A549 (cell line): ENCODE results near the gene PDZD2. TPM values are rescaled to one million over a fixed set of nuclear protein-coding genes. Genes with fewer than 3 reads are reported as not detected.

Experiments
- ATAC-seq, 2 experiments: fragments of 200-7000 bp in 1 of 2; fragments of >200 bp in 1 of 2; cut with Nextera tagmentation in 1 of 2; cut with Tn5 transposase in 1 of 2; 3 replicates each; pipeline versions ENCODE4 v1.8.0 to v1.9.1; 2018 to 2020; ENCODE audit warnings: mild to moderate bottlenecking in 1 of 2, moderate library complexity in 1 of 2
- CTCF ChIA-PET: fragments of 300-600 bp; sonication (Branson Sonifier 250); formaldehyde crosslinking; extraction: SDS; loops from one replicate; lab custom pipeline; 2021; ENCODE audit warnings: antibody characterized with exemption, inconsistent platforms; lab: Yijun Ruan, JAX
- POLR2A ChIA-PET: fragments of 350-600 bp; formaldehyde crosslinking; extraction: SDS; loops from one replicate; lab custom pipeline; 2021; ENCODE audit warnings: antibody characterized with exemption, inconsistent platforms; lab: Yijun Ruan, JAX
- DNase-seq, 2 experiments: peaks; one replicate each; pipeline versions ENCODE4 v3.0.0 to v3.0.0-alpha.2; 2011 to 2016; ENCODE audit warnings: low read depth in 1 of 2, low spot score in 1 of 2
- FAIRE-seq: peaks from 2 replicates; lab custom pipeline; 2011; peaks lifted over from hg19 to GRCh38; lab: Jason Lieb, UNC
- H3K27ac ChIP-seq, 2 experiments: fragments of >200 bp; sonication (Bioruptor Twin); formaldehyde crosslinking; 3 replicates each; pipeline ENCODE4 v1.5.1; 2016 to 2017
- H3K4me1 ChIP-seq: fragments of >200 bp; sonication (Bioruptor Twin); formaldehyde crosslinking; 3 replicates; pipeline ENCODE4 v1.6.1; 2016
- H3K4me2 ChIP-seq: fragments of >200 bp; sonication (Bioruptor Twin); formaldehyde crosslinking; 3 replicates; pipeline ENCODE4 v1.6.1; 2016
- H3K4me3 ChIP-seq: fragments of >200 bp; sonication (Bioruptor Twin); formaldehyde crosslinking; 3 replicates; pipeline ENCODE4 v1.5.1; 2016
- H3K9me3 ChIP-seq: fragments of >200 bp; sonication (Bioruptor Twin); formaldehyde crosslinking; 3 replicates; pipeline ENCODE4 v1.6.1; 2016
- CEBPB ChIP-seq, 2 experiments: fragments of >200 bp in 1 of 2; sonication (Bioruptor Twin) in 1 of 2; formaldehyde crosslinking in 1 of 2; IDR thresholded peaks; 2 replicates each; pipeline ENCODE4 v1.6.1; 2012 to 2016
- CHD4 ChIP-seq: fragments of 200-600 bp; sonication (generic); IDR thresholded peaks from 2 replicates; pipeline ENCODE4 v1.6.1; 2016; ENCODE audit warnings: antibody characterized with exemption, mild to moderate bottlenecking, borderline replicate concordance
- EHF ChIP-seq: fragments of 250-450 bp; sonication (Bioruptor Pico); IDR thresholded peaks from 2 replicates; pipeline ENCODE4 v1.5.0; 2020; ENCODE audit warnings: mild to moderate bottlenecking
- EHMT2 ChIP-seq: fragments of 200-600 bp; sonication (generic); IDR thresholded peaks from 2 replicates; pipeline ENCODE4 v1.6.1; 2016; ENCODE audit warnings: antibody characterized with exemption, low read depth, mild to moderate bottlenecking, moderate library complexity
- FOXS1 ChIP-seq: fragments of 250-450 bp; sonication (Bioruptor Pico); IDR thresholded peaks from 2 replicates; pipeline ENCODE4 v1.5.0; 2020; ENCODE audit warnings: mild to moderate bottlenecking, moderate library complexity
- HDAC2 ChIP-seq: fragments of 200-600 bp; sonication (generic); IDR thresholded peaks from 2 replicates; pipeline ENCODE4 v1.6.1; 2016
- HES2 ChIP-seq: fragments of >200 bp; sonication (Bioruptor Twin); formaldehyde crosslinking; IDR thresholded peaks from 2 replicates; pipeline ENCODE4 v1.6.1; 2016
- HOXA7 ChIP-seq: fragments of 250-450 bp; sonication (Bioruptor Pico); IDR thresholded peaks from 2 replicates; pipeline ENCODE4 v1.5.0; 2020; ENCODE audit warnings: mild to moderate bottlenecking, moderate library complexity
- JUN ChIP-seq, 2 experiments: fragments of >200 bp; sonication (Bioruptor Twin); formaldehyde crosslinking; IDR thresholded peaks; 2 replicates in 1 of 2; 3 replicates in 1 of 2; pipeline ENCODE4 v1.6.1; 2016 to 2017
- JUNB ChIP-seq: fragments of >200 bp; sonication (Bioruptor Twin); formaldehyde crosslinking; IDR thresholded peaks from 2 replicates; pipeline ENCODE4 v1.6.1; 2016
- KDM5A ChIP-seq: fragments of 200-600 bp; sonication (generic); IDR thresholded peaks from 2 replicates; pipeline ENCODE4 v1.6.1; 2016; ENCODE audit warnings: antibody characterized with exemption, mild to moderate bottlenecking
- MAZ ChIP-seq: fragments of 150-350 bp; IDR thresholded peaks from 2 replicates; pipeline ENCODE4 v1.6.1; 2014; ENCODE audit warnings: antibody characterized with exemption, low read depth, low read length, borderline replicate concordance
- MYC ChIP-seq: IDR thresholded peaks from 2 replicates; pipeline ENCODE4 v1.6.1; 2012; ENCODE audit warnings: mild to moderate bottlenecking, inconsistent platforms, low read length, improper control_type of control experiment, borderline replicate concordance
- NFE2L2 ChIP-seq: fragments of 150-350 bp; conservative IDR thresholded peaks from 2 replicates; pipeline ENCODE4 v1.6.1; 2014; ENCODE audit warnings: low read length
- NPAS2 ChIP-seq: fragments of 250-450 bp; sonication (Bioruptor Pico); IDR thresholded peaks from 2 replicates; pipeline ENCODE4 v1.8.0; 2022; ENCODE audit warnings: mild to moderate bottlenecking, moderate library complexity, borderline replicate concordance
- NR3C1 ChIP-seq: fragments of >200 bp; sonication (Bioruptor Twin); formaldehyde crosslinking; IDR thresholded peaks from 3 replicates; pipeline ENCODE4 v1.6.1; 2017
- POLR2A ChIP-seq: IDR thresholded peaks from 2 replicates; pipeline ENCODE4 v1.6.1; 2012; ENCODE audit warnings: mild to moderate bottlenecking, low read length
- POLR2AphosphoS2 ChIP-seq: conservative IDR thresholded peaks from 2 replicates; pipeline ENCODE4 v1.6.1; 2012; ENCODE audit warnings: low read length, improper control_type of control experiment, inconsistent platforms
- RAD21 ChIP-seq, 2 experiments: fragments of >200 bp in 1 of 2; sonication (Bioruptor Twin) in 1 of 2; formaldehyde crosslinking in 1 of 2; IDR thresholded peaks in 1 of 2; conservative IDR thresholded peaks in 1 of 2; 2 replicates in 1 of 2; 3 replicates in 1 of 2; pipeline ENCODE4 v1.6.1; 2012 to 2018; ENCODE audit warnings: inconsistent platforms in 1 of 2
- SREBF2 ChIP-seq: fragments of 450-650 bp; IDR thresholded peaks from 2 replicates; pipeline ENCODE4 v1.6.1; 2014; ENCODE audit warnings: mild to moderate bottlenecking, moderate library complexity
- TFCP2L1 ChIP-seq: fragments of 250-450 bp; sonication (Bioruptor Pico); IDR thresholded peaks from 2 replicates; pipeline ENCODE4 v1.5.0; 2021; ENCODE audit warnings: mild to moderate bottlenecking
- TP53 ChIP-seq: fragments of 250-450 bp; sonication (Bioruptor Pico); IDR thresholded peaks from 2 replicates; pipeline ENCODE4 v1.5.0; 2021; ENCODE audit warnings: mild to moderate bottlenecking, moderate library complexity
- USF2 ChIP-seq: fragments of 450-650 bp; IDR thresholded peaks from 2 replicates; pipeline ENCODE4 v1.6.1; 2014; ENCODE audit warnings: antibody characterized with exemption
- ZFP36 ChIP-seq: fragments of 450-650 bp; IDR thresholded peaks from 2 replicates; pipeline ENCODE4 v1.6.1; 2014; ENCODE audit warnings: borderline replicate concordance; ENCODE audit not compliant: partially characterized antibody
- ZSCAN20 ChIP-seq: fragments of 250-450 bp; sonication (Bioruptor Pico); IDR thresholded peaks from 2 replicates; pipeline ENCODE4 v1.8.0; 2022; ENCODE audit warnings: mild to moderate bottlenecking, moderate library complexity
- WGBS: methylation state at CpG from one replicate; pipeline ENCODE4 v1.1.6; 2017; ENCODE audit errors: missing lambda C conversion rate; 5-methylcytosine and 5-hydroxymethylcytosine counted together
- polyA plus RNA-seq, 4 experiments: library from polyadenylated mRNA; depleted of rRNA in 3 of 4; stranded (reverse); fragments of >200 nt; fragmentation: RNase III in 1 of 4; extraction: RNeasy Plus Mini Kit Qiagen cat#74134 plus additional on column Dnase treatment in 1 of 4; gene quantifications; 2 replicates in 3 of 4; 3 replicates in 1 of 4; pipeline ENCODE4 v1.2.3, GENCODE V29; 2011 to 2017
- TF ChIP-seq, protein P1 (sequence below): fragments of >200 bp; sonication (Bioruptor Twin); formaldehyde crosslinking; IDR thresholded peaks from 3 replicates; pipeline ENCODE4 v1.6.1; 2016
- TF ChIP-seq, protein P2 (sequence below): fragments of 200-600 bp; sonication (generic); IDR thresholded peaks from 2 replicates; pipeline ENCODE4 v1.6.1; 2016; ENCODE audit warnings: antibody characterized with exemption, mild to moderate bottlenecking, moderate library complexity

Gene PDZD2
- polyA plus RNA-seq, 2 of the 4 experiments (the other 2 are of a cell fraction) = 0.06 to 0.09 TPM

GRCh38 chr5:31698673-31699072, 59.7 kb downstream of the PDZD2 start (continued):
- TF ChIP-seq, protein P1, sequence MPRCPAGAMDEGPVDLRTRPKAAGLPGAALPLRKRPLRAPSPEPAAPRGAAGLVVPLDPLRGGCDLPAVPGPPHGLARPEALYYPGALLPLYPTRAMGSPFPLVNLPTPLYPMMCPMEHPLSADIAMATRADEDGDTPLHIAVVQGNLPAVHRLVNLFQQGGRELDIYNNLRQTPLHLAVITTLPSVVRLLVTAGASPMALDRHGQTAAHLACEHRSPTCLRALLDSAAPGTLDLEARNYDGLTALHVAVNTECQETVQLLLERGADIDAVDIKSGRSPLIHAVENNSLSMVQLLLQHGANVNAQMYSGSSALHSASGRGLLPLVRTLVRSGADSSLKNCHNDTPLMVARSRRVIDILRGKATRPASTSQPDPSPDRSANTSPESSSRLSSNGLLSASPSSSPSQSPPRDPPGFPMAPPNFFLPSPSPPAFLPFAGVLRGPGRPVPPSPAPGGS = no peak
- TF ChIP-seq TP53 (CRISPR knock-in tag) (no peak), NR3C1 (no peak), RAD21 (conservative IDR thresholded peaks at IDR 0.05 in 1 of 2, IDR thresholded peaks at IDR 0.05 in 1 of 2) (no peak), SREBF2 (no peak), CEBPB (IDR thresholded peaks at IDR 0.05) (no peak), NFE2L2 (no peak), HOXA7 (CRISPR knock-in tag) (no peak), TFCP2L1 (CRISPR knock-in tag) (no peak), EHMT2 (no peak), USF2 (no peak)
- TF ChIP-seq, all 56 proteins: peak for 0

GRCh38 chr5:31701642-31702299, 62.8 kb downstream of the PDZD2 start:
- 54% methylated on average over 11 of the region's 11 CpGs for WGBS
- POLR2A ChIA-PET = no interaction called here
- no peak overlapping the region for H3K27ac ChIP-seq
- no peaks in the 10 kb centered on the region for H3K9me3 ChIP-seq
- no peak for TF ChIP-seq NFE2L2
- TF ChIP-seq MYC = no peak
- no peak for TF ChIP-seq SREBF2
- no peak for TF ChIP-seq ZSCAN20 (CRISPR knock-in tag)
- TF ChIP-seq CEBPB (IDR thresholded peaks at IDR 0.05) = no peak
- TF ChIP-seq HDAC2 = no peak
- no peak for TF ChIP-seq POLR2AphosphoS2
- TF ChIP-seq JUNB = no peak
- no peak for TF ChIP-seq HES2
- TF ChIP-seq POLR2A = no peak
- TF ChIP-seq ZFP36 = no peak
- TF ChIP-seq NPAS2 (CRISPR knock-in tag) = no peak
- TF ChIP-seq, protein P2, sequence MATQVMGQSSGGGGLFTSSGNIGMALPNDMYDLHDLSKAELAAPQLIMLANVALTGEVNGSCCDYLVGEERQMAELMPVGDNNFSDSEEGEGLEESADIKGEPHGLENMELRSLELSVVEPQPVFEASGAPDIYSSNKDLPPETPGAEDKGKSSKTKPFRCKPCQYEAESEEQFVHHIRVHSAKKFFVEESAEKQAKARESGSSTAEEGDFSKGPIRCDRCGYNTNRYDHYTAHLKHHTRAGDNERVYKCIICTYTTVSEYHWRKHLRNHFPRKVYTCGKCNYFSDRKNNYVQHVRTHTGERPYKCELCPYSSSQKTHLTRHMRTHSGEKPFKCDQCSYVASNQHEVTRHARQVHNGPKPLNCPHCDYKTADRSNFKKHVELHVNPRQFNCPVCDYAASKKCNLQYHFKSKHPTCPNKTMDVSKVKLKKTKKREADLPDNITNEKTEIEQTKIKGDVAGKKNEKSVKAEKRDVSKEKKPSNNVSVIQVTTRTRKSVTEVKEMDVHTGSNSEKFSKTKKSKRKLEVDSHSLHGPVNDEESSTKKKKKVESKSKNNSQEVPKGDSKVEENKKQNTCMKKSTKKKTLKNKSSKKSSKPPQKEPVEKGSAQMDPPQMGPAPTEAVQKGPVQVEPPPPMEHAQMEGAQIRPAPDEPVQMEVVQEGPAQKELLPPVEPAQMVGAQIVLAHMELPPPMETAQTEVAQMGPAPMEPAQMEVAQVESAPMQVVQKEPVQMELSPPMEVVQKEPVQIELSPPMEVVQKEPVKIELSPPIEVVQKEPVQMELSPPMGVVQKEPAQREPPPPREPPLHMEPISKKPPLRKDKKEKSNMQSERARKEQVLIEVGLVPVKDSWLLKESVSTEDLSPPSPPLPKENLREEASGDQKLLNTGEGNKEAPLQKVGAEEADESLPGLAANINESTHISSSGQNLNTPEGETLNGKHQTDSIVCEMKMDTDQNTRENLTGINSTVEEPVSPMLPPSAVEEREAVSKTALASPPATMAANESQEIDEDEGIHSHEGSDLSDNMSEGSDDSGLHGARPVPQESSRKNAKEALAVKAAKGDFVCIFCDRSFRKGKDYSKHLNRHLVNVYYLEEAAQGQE = no peak
- TF ChIP-seq EHF (CRISPR knock-in tag) = no peak
- TF ChIP-seq MAZ = no peak
- TF ChIP-seq KDM5A = no peak
- no peak for TF ChIP-seq CHD4
- TF ChIP-seq HOXA7 (CRISPR knock-in tag) = no peak
- TF ChIP-seq JUN (IDR thresholded peaks at IDR 0.05) = no peak
- no peak for TF ChIP-seq FOXS1 (CRISPR knock-in tag)
- TF ChIP-seq, all 56 proteins: peak for 0
- H3K4me2 ChIP-seq = no peak overlapping the region
- ATAC-seq = no peak
- H3K4me1 ChIP-seq = no peaks in the 10 kb centered on the region
- CTCF ChIA-PET = no interaction called here
- no peak for DNase-seq
- no peak for FAIRE-seq
- H3K4me3 ChIP-seq = no peak overlapping the region
